GM10248 (cell line): ENCODE data around the gene ANKRD31.

Experiments
- CTCF ChIA-PET: fragments of 300-600 bp; sonication (Branson Sonifier 250); formaldehyde crosslinking; extraction: SDS; loops from one replicate; lab custom pipeline; 2021; ENCODE audit warnings: antibody characterized with exemption; lab: Yijun Ruan, JAX
- POLR2A ChIA-PET: fragments of 350-650 bp; sonication (Branson Sonifier 250); formaldehyde crosslinking; extraction: SDS; loops from one replicate; lab custom pipeline; 2020; ENCODE audit warnings: antibody characterized with exemption; lab: Yijun Ruan, JAX
- DNase-seq: peaks from one replicate; pipeline ENCODE4 v3.0.0; 2012; ENCODE audit errors: extremely low spot score
- CTCF ChIP-seq: IDR thresholded peaks from 2 replicates; pipeline ENCODE4 v1.5.1; 2012; ENCODE audit warnings: mild to moderate bottlenecking, low read depth; ENCODE audit errors: extremely low read depth, missing control alignments, control extremely low read depth

ANKRD31 gene

GRCh38 chr5:75236322-75237316, at the start of gene ANKRD31:
Gene ANKRD31 (minus strand): TSS chr5:75236878. CDS start chr5:75236686, 192 bp downstream.
- ChIA-PET CTCF (interaction anchor here (0.6 to 3.3 kb wide), 35 partner anchors 8 to 1456 kb away, joined by 3 to 19 read pairs (median 4); partner anchors contain the start of gene HMGCR), POLR2A (interaction anchor here (0.5 kb wide), 1 partner anchor 468 kb away, joined by 5 read pairs; no protein-coding TSS in a partner anchor)
- peak; percentile 95 for DNase-seq
- TF ChIP-seq CTCF: peak; percentile 80

- no peak for DNase-seq
- CTCF ChIA-PET: interaction anchor here (1.2 kb wide), 1 partner anchor 9 kb away, joined by 3 read pairs; no protein-coding TSS in a partner anchor
- POLR2A ChIA-PET: no interaction called here
- no peak for TF ChIP-seq CTCF
Measured at GRCh38 chr5:75286211-75286773, 49.6 kb upstream of the ANKRD31 start.

- POLR2A ChIA-PET: no interaction called here
- CTCF ChIA-PET: interaction anchor here (1.9 kb wide), 1 partner anchor 45 kb away, joined by 7 read pairs; the partner anchor contains the start of gene ANKRD31
- no peak for TF ChIP-seq CTCF
- DNase-seq: no peak
Measured at GRCh38 chr5:75282581-75282980, 45.9 kb upstream of the ANKRD31 start.

GRCh38 chr5:75281716-75282465, 45.2 kb upstream of the ANKRD31 start:
- ChIA-PET CTCF (interaction anchor here (1.9 kb wide), 1 partner anchor 44 kb away, joined by 7 read pairs; the partner anchor contains the start of gene ANKRD31), POLR2A (no interaction called here)
- TF ChIP-seq CTCF: no peak
- no peak for DNase-seq

GRCh38 chr5:75279321-75279720, 42.6 kb upstream of the ANKRD31 start:
- no peak for DNase-seq
- POLR2A ChIA-PET: no interaction called here
- TF ChIP-seq CTCF: no peak
- CTCF ChIA-PET: interaction anchor here (1.5 kb wide), 1 partner anchor 58 kb away, joined by 3 read pairs; the partner anchor contains the start of gene HMGCR

GRCh38 chr5:75277463-75277862, 40.8 kb upstream of the ANKRD31 start:
- TF ChIP-seq CTCF: no peak
- DNase-seq: no peak
- ChIA-PET CTCF (interaction anchor here (1.1 to 1.6 kb wide), 2 partner anchors 10 to 41 kb away, joined by 3 to 4 read pairs; partner anchors contain the start of gene ANKRD31), POLR2A (no interaction called here)
